Fibroblast of skin of abdomen (primary cell): ENCODE data around the gene AKIP1.
"Not testable (repeated sequence)": the region's sequence is repeated elsewhere in the genome, so short reads cannot be mapped to it uniquely, and the experiment has no call there.

Experiments used
- DNase-seq: peaks from one replicate; pipeline ENCODE4 v3.0.0-alpha.2; 2013

AKIP1 gene

DNA sequence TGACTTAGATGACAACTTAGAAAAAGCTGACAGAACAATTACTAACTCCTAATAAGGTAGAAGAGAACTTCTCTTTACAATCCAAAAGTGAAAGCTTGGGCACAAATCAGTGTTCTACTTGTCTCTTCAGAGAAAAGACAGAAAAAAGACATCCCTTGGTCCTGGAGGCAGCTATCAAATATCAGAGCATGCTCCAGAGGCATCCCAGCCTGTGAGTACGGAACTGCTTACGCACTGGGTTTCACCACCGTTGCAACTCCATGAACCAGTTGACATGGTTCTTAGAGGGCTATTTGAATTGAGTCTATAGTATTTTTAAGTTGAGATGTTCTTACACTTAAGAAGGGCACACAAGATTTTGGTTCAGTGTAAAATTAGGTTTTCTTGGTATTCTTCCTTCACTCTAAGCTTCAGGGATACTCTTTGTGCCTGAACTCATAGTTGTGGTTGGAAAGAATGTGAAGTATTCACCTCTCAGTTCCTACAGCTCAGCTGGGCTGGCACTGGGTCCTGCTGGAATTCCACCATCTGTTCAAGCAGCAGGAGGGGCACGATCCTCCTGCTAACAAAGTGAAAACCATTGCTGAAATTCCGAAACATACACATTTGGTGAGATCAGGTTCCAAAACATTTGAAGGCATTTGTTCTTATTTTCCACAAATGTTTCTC lies 6.3 kb downstream of the AKIP1 start:
- peak; percentile 94 for DNase-seq

DNA sequence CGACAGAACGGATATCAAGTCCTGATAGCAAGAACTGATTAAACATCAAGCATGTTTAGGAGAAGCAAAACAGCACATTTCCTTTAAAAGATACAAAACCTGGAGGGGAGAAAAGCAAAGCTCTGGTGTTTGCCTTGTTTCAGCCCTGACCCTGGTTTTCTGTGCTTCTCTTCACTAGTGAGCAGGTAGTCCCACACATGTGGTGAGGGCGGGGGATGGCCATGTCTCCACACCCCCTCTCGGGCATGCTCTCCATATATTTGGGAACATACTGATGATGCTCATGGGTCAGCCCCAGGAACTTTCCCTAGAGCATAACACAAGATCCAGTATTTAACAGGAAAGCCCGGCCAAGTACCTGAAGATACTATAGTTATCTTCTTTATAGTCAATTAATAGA lies 11.7 kb downstream of the AKIP1 start:
- no peak for DNase-seq

DNA sequence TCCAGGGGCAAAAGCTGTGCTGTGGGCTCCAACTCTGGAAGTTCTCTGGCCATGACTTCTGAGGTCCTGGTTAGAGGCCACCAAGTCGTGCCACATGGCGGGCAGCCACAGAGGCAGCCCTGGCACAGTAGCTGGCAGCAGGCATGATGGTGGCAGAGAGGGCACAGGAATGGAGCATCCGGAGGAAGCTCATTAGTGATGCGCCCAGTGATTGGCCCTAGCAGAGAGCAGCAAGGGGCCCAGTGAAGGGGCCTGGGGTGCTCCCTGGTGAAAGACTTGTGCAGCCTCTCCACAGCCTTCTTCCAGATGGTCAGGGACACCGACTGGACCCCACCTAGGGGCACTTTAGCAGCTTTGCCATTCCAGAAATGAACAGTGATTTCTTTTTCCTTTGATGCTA lies 14.7 kb downstream of the AKIP1 start:
- DNase-seq = no peak

DNA sequence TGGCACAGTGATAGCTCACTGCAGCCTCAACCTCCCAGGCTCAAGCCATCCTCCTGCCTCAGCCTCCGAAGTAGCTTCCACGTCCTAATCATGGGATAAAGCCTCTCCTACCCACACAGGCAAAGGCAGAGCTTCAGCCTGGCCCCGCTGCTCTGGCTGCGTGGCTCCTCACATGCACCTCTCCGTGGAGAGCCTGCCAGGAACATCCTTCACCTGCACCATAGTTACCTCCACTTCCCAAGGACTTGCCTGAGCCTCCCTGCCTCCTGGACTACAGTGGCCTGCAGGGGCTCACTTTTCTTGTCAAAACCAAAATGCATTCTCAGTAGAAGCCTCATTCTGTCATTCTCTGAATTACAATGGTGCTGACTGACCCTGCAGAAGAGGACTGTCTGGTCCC lies 15.2 kb downstream of the AKIP1 start:
- no peak for DNase-seq

DNA sequence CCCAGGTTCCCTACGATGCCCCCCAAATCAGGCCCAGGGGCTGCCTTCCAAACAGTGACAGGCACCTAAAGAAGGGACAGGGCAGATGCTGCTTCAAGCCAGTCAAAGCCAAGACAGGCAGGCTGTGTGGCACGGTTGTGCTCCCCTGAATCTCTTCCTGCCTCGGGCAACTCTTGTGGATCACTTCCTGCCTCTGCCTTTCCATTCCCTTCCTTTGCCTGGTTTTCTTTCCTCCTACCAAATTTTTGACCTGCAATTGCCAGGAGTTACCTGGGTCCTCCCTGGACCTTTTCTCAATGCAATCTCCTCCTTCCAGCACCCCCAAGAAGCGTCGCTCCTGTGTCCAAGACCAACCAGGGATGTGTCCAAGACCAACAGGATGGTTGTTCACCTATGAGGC lies 16.2 kb downstream of the AKIP1 start:
- no peak for DNase-seq

DNA sequence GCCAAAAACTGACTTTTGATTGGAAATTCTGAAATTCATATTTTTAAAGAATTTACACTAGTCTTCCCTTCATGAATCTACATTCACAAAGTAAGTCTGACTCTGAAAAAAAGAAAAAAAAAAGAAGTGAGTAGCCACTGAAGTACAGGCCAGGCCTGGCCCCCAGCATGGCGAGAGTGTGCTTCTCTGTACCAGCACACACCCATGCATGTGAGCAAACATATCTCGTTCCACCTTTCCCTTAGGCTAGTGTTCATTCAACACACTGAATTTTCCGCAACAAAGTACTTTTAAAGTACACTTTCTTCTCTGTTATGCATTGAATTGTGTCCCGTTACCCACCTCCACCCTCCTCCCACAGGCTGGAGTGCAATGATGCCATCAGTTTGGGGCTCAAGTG lies 17.2 kb downstream of the AKIP1 start:
- DNase-seq = no peak

DNA sequence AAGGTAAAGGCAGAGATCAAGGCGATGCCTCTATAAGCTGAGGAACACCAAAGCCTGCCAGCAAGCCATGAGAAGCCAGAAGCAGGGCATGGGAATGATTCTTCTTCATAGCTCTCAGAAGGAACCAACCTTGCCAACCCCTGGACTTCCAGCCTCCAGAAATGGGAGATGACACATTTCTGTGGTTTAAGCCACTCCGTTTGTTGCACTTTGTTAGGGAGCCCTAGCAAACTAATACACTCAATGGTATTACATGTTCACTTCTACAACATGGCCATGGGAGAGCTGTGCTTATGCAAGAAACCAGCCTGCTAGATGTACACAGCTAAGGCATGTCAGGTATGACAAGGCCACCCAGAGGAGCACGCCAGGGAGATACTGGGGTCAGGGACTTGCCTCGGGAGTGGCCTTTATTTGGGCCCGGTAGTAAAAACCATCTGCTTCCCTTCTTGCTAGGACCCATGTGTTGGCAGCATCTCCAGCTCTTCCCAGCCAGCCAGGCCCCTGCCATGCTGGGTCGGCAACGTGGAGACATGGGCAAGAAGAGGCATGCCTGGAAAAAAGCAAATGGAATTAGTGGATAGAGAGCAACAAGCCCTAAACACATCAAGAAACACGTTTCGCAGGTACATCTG lies 18.1 kb downstream of the AKIP1 start:
- DNase-seq = no peak

DNA sequence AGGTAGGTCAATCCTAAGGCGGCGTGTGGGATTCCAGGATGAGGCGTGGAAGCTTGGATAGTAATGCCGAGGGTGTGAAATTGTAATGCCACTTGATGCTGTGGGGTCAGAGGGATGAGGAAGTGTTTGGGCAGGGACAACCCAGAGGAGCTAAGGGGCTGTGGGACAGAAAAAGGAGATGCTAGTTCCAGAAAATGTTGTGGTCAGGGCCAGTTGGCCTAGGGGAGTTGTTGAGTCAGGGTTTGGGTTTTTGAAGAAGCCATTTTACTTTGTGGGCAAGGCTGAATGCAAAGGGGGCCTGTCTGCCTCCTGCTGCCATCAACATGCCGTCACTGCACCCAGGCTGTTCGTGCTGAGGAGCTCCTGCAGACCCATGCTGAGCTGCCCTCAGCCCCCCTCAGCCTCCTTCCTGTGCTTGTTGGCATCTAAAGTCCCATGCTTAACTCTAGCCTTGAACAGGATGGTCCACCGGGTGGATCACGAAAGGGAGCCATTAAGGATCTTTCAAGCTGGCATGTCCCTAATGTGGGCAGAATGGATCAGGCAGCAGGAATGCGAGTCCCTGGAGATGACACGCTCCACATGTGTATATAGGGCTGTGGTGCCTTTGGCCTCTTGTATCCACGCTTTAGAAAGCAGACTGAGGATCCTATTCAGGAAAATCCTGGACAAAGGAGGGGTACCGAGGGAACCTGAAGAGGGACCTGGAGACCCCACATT lies 19.6 kb downstream of the AKIP1 start:
- DNase-seq = no peak

DNA sequence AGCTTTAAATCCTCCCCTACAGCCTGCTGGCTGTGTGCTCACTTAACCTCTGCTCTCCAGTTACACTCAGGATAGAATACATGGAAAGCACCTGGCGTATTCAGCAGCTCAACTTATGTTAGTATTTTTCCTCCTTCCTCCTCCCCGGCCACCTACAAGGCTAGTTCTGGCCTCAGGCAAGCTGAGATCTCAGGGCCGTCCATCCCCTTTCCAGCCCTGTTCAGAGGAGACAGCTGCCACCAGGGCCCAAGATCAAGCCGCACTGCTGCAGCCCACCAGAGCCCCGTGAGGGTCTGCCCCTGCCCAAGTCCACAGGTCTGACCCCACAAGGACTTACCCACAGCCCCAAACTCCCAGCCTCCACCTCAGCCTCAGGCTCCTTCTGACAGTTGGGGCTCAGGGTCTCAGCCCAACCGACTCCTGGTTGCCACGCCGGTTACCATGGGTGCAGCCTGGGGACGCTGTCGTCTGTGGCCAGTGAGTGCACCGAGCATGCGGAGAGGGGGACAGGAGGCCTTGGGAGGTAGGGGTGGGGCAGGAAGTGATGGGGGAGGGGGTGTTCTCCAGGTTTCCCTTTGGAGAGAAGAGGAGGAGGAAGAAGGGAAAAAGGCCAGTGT lies 21.7 kb downstream of the AKIP1 start, which contains the start of gene C11orf16:
Gene C11orf16 (minus strand): TSS at position 384 of the 617 bp plus-strand sequence. CDS start 639 bp downstream, outside the sequence.
- DNase-seq = no peak

DNA sequence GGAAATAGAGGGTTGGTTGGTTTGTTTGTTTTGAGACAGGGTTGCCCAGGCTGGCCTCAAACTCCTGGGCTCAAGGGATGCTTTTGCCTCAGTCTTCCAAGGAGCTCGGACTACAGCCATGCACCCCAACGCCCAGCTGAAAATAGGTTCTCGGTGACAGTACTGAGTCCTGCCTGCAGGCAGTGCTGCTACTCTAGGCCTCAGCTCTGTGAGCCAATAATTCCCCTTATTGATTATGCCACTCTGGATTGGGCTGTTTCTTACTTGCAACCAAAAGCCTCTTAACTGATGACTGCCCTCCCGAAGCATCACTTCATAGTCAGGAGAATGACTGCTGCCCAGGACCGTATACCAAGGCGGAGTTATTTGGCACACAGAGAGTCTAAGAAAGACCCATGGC lies 22.9 kb downstream of the AKIP1 start:
- DNase-seq = no peak

DNA sequence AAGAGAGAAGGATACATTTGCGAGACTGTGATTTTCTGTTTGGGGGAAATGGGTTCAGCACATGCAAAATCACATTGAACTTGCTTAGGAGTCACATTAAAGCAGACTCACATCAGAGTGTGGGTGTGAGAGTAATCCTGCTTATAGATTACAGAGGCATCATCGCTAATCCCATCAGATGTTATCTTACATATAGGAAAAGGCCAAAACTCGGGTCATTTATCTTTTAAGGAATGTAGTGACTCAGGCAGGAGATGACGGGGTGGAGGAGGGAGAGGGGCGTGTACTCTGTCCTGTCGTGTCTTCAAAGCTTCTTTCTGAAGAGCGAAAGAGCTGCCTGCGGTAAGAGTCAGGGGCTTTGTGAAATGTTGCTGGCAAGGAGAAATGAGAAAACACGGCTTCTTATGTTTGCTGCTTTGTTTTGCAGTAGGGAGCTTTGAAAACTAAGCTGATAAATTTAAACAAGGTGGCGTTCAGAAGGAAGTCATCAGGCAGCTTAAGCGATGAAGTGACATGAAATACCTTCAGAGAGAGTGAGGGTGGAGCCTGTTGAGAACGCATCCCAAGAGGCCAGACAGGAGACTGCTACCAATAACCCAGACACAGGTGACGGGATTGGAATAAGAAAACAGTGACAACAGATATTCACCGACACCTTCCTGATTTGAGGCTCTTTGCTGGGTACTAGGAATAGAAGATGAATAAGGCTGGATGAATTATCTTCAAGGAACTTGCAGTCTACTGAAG lies 23.9 kb downstream of the AKIP1 start:
- DNase-seq = peak; percentile 92

DNA sequence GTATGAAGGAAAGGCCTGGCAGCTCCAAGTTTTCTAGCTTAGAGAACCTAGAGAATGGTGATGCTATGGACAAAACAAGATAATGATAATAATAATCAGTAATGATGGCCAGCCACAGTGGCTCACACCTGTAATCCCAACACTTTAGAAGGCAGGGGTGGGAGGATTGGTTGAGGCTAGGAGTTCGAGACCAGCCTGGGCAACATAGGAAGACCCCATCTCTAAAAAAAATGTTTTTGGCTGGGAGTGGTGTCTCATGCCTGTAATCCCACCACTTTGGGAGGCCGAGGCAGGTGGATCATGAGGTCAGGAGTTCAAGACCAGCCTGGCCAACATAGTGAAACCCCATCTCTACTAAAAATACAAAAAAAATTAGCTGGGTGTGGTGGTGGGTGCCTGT lies 24.8 kb downstream of the AKIP1 start:
- not testable (repeated sequence) for DNase-seq

DNA sequence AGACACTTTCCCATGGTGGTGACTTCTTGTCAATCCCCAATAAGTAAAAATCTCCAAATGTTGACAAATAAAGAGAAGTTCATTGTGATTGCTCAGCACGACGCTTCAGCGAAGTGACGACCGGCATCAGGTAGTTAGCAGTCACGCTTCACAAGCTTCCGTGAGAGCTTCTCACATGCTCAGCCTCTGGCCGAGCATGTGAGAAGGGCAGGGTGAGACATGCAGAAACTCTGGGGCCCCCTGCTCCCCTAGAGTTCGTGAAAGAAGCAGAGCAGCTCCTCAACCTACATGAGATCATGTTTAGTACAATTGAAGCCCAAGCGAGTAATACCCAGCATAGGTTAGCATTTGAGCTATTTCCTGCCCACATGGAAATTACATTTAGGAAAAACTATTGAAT lies 26.2 kb downstream of the AKIP1 start:
- no peak for DNase-seq

DNA sequence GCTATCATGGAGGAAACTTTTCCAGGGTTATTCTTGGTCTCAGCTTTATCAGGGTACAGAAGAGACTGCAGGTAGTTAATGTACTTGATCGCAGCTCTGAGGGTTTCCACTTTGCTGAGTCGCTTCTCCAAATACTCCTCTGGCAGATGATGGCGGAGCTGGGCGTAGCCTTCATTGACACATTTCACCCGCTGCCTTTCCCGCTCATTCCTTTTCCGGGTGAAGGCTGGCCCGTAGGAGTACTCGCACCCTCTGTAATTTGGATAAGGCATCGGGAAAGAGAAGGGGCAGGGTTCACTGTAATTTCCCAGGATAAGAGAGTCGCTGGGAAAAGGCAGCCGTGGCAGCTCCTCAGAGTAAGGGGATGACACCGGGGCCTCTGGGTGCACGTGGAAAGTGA lies 26.7 kb downstream of the AKIP1 start:
- DNase-seq = no peak

DNA sequence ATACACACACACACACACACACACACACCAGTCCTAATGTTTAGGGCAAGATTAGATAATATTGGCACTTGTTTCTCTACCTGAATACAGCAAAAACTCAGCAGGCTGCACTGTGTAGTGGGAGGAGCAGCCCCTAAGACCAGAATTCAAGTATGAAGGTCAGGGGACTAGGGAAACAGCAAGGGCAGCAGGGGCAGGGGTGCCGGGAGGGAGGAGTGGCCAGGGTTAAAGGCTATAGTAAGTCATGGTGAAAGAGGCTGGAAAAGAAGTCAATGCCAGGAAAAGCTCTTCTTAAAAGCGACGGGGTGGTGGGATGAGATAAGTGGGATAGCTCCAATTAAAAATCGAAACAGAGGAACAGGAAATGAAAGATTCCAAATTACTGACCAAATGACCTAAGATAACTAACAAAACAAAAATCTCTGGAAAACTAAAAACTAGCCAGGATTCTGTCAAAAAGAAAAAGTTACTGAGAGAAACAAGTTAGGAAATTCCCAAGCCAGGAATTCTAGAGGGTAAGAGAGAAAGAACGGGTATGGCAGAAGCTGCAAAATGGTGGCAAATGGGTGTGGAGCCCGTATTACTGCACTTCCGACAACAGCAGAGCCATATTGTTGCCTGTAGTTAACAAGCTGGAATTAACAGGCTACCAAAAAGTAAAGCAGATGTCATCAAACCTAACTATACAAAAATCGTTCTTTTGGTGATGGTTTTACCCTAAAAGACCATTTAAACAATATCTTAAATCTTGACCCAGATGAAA lies 30.5 kb downstream of the AKIP1 start:
- no peak for DNase-seq

DNA sequence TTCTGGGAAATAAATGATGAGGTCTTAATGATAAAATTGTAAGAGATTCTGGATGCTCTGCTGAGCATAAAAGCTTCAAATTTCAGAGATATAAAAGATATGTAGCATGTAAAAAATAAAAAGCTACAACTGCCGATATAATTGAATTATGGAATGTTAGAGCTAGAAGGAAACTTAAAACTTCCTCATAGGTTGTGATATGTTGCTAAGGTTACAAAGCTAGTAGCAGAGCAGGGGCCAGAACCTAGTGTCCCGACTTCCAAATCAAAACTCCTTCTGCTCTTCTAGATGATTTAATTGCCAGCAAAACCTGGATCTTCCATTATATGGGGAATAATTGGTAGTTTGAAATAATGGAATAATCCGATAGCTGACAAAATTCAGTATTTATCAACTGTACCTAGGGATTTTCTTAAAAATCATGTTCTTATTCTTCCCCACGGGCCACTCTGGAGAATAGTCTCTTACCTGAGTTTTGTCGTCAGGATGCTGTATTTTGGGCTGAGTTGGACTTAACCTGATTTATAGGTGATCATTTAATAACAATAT lies 31.6 kb downstream of the AKIP1 start, which contains the start of gene ASCL3:
Gene ASCL3 (minus strand): TSS at position 499 of the 549 bp plus-strand sequence. CDS start 4,855 bp downstream, outside the sequence.
- no peak for DNase-seq

DNA sequence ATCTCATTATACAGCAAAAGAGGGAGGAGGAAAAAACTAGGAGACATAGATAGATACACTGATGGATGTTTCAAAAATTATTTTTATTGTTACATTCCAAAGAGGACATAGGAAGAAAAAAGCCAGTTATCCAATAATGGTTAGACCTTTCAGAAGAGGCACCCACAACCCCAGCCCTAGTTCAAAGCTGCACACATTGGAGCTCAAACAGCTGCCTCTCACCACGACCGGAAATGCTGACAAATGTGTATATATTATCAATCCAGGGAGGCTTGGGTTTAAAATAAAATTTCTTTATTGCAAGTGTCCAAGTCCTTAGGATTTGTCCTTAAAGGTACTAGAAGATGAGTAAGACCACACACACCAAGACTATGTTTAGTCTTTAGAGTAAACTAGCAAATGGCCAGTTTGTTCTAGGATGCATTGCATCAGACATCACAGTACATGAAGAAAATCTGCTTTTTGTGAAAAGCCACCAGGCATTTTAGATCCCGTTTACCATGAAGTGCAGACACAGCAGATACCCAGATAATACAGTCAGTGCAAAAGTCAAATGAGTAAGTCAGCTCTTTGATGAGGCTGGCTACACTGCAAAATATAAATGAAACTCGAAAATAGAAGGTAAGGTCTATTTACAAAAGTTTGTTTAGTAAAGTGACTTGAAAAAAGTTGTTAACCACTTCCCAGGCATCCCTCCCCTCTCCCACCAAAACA lies 36.4 kb downstream of the AKIP1 start:
- peak; percentile 3 for DNase-seq

DNA sequence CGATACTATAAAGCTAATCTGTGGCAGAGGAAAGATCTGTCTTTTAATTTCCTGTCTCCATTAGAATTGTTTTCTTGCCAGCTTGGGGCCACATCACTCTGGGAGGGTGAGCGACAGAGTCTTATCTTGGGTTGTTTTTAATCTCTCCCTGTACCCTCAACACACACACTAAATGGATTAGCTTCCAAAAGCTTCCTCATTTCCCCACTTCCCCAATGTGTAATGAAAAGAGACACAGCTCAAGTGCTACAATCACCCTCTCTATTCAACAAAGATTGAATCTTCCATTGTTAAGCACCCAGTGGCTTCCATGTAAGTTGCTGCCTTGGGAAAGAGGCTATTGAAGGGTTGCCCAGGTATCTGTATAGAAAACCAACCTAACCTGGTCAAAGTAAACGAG lies 37.9 kb downstream of the AKIP1 start:
- DNase-seq = no peak

DNA sequence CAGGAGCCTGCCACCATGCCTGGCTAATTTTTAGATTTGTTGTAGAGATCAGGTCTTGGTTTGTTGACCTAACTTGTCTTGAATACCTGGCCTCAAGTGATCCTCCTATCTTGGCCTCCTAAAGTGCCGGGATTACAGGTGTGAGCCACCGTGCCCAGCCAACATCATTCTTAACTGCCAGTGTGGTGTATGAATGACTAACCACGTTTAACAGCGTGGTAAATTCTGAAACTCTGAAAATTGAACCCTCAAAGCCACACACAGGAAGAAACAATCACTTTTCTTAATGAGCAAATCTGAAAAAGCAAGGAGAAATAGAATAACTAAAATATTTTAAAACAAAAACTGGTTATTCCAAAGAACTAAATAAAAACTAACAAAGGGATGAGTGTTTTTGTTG lies 45.9 kb downstream of the AKIP1 start:
- no peak for DNase-seq

DNA sequence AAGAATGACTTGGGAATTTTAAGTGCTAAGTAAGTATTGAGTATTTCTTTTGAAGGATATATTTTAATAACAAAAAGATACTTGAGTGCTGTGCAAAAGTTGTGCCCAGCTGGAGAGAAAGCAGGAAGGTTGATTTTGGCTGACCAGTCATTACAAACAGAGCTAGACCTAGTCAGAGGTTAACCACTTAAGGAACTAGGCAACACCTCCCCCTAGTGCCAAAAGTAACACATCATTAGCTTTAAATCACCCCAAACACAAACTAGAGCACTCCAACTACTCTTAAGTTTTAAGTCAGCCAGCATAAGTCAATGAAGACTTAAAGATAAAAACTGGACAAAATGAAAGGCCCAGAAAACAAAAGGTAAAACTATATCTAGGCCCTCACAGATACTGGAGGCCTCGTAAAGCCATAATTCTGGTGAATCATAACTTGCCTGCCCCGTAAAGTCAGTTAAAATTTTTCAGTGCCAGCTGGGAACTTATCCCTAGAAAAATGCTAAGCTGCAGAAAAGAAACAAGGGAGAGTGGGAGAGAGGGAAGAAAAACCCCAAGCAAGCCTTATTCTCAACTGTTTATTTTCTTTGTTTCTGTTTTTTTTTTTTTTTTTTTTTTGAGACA lies 48.7 kb downstream of the AKIP1 start:
- peak; percentile 73 for DNase-seq
